Large intestine (tissue), 3 donors: ENCODE data around the gene DUSP16. TPM values are rescaled to one million over a fixed set of nuclear protein-coding genes. Genes with fewer than 3 reads are reported as not detected.
"Not testable (repeated sequence)": the region's sequence is repeated elsewhere in the genome, so short reads cannot be mapped to it uniquely, and the experiment has no call there.

Experiments used
- DNase-seq, 2 donors: peaks; one replicate each; pipeline versions ENCODE4 v3.0.0 to v3.0.0-alpha.2; 2013
- H3K27ac ChIP-seq: one replicate; pipeline ENCODE4 v1.5.1; 2013; ENCODE audit warnings: low read length
- H3K27me3 ChIP-seq: 2 replicates; pipeline ENCODE4 v1.6.1; 2013; ENCODE audit warnings: low read length; ENCODE audit not compliant: control insufficient read depth, insufficient read depth
- H3K36me3 ChIP-seq: 2 replicates; pipeline ENCODE4 v1.6.1; 2013; ENCODE audit warnings: low read length; ENCODE audit not compliant: control insufficient read depth, insufficient read depth
- H3K4me1 ChIP-seq: one replicate; pipeline ENCODE4 v1.6.1; 2013; ENCODE audit warnings: low read length; ENCODE audit not compliant: control insufficient read depth, insufficient read depth
- H3K4me3 ChIP-seq: one replicate; pipeline ENCODE4 v1.5.1; 2013; ENCODE audit warnings: low read length
- H3K9me3 ChIP-seq: one replicate; pipeline ENCODE4 v1.6.1; 2013; ENCODE audit warnings: mild to moderate bottlenecking, low read depth, low read length, moderate library complexity; ENCODE audit not compliant: control insufficient read depth
- WGBS: methylation state at CpG from one replicate; pipeline ENCODE4 v1.1.5; 2013; ENCODE audit warnings: low lambda C conversion rate; ENCODE audit not compliant: insufficient coverage; 5-methylcytosine and 5-hydroxymethylcytosine counted together
- polyA plus RNA-seq: library from polyadenylated mRNA; unstranded; fragments of 120-200 nt; gene quantifications from one replicate; pipeline ENCODE4 v1.2.1, GENCODE V29; 2013

DUSP16 gene
- polyA plus RNA-seq, 1 donor, result 51.7 TPM

GRCh38 chr12:12585115-12585863, 22.6 kb upstream of the DUSP16 start:
- no peaks in the 10 kb centered on the region for H3K9me3 ChIP-seq
- DNase-seq, result no peak
- WGBS, result no CpG with 5 or more reads among the region's 2 CpGs
- no peak overlapping the region for H3K4me3 ChIP-seq
- peaks cover 15% of the 10 kb centered on the region for H3K4me1 ChIP-seq
- no peaks in the 10 kb centered on the region for H3K27me3 ChIP-seq
- no peaks in the 10 kb centered on the region for H3K36me3 ChIP-seq
- no peak overlapping the region for H3K27ac ChIP-seq

DNA sequence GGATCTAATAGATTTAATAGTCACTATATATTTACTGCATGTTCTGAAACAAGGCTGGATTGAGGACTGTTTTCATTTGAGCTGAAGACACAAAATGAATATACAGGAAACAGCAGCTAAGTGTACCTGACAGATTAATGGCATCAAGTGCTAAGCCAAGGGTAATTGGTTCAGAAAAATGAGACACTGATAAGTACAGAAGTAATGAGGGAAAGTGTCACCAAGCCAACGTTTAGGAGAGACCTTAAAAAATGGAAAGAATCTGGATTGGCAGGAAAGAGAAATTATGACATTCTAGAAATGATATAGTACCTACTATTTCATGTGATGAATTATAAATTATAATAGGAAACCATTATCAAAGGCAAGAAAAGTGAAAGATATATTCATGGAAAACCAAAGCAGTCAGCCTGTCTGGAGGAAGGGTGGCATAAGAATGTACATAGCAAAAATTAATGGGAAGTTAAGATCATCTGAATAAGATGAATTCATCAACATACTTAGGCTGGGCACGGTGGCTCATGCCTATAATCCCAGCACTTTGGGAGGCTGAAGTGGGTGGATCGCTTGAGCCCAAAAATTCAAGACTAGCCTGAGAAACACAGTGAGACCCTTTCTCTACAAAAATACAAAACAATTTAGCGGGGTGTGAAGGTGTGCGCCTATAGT, 21.0 kb upstream of the DUSP16 start:
- Histone ChIP-seq H3K27ac (no peak overlapping the region), H3K4me1 (peaks cover 15% of the 10 kb centered on the region), H3K9me3 (no peaks in the 10 kb centered on the region), H3K4me3 (no peak overlapping the region), H3K27me3 (no peaks in the 10 kb centered on the region), H3K36me3 (no peaks in the 10 kb centered on the region)
- WGBS, result 33% methylated on average over 1 of the region's 5 CpGs
- DNase-seq, result no peak

DNA sequence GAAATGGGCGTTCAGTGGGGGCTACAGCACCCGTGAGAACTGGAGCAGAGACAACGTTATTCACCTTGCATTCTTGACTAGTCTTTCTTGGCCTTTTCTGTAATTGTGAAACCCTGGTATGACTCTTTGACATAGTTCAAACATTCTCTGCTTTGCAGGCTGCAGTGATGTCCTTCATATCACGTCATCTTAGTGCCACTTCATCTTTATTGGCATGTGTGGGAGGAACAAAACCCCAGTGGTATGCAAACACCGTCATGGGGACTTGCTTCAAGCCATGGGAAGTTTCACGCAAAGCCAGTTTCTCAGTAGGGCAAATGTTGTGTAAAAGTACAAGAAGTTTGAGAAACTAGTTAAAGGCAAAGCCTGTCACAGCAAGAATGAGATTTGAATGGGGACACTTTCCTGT, 20.2 kb upstream of the DUSP16 start:
- WGBS, result 60% methylated on average over 1 of the region's 6 CpGs
- no peak for DNase-seq
- Histone ChIP-seq H3K4me1 (peaks cover 11% of the 10 kb centered on the region), H3K4me3 (no peak overlapping the region), H3K9me3 (no peaks in the 10 kb centered on the region), H3K27me3 (no peaks in the 10 kb centered on the region), H3K27ac (no peak overlapping the region), H3K36me3 (no peaks in the 10 kb centered on the region)

- Histone ChIP-seq H3K27me3 (no peaks in the 10 kb centered on the region), H3K27ac (no peak overlapping the region), H3K4me3 (no peak overlapping the region), H3K36me3 (no peaks in the 10 kb centered on the region), H3K4me1 (peaks cover 5% of the 10 kb centered on the region), H3K9me3 (no peaks in the 10 kb centered on the region)
- no peak for DNase-seq
- WGBS, result no CpG with 5 or more reads among the region's 4 CpGs
Observed at GRCh38 chr12:12582193-12582881, 19.7 kb upstream of the DUSP16 start.

GRCh38 chr12:12580716-12581115, 18.1 kb upstream of the DUSP16 start:
- H3K4me1 ChIP-seq, H3K9me3 ChIP-seq, DNase-seq, H3K36me3 ChIP-seq, H3K27me3 ChIP-seq, H3K4me3 ChIP-seq, H3K27ac ChIP-seq: not testable (repeated sequence)
- WGBS, result no CpG with 5 or more reads among the region's 1 CpG

DNA sequence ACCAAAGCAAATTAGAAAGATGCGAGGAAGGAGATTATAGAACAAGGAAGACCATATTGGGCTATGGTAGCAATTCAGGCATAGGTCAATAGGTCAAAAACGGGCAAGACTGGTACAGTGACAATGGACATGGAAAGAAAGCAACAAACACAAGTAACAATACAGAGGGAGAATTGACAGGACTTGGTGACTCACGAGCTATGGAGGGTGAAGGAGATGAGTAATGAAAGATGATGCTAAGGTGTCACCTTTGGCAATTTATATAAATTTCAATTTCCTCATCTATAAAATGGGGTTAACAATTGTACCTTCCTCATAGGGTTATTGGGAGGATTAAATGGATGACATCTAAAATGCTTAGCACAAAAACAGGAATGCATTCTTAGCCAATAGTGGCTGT, 15.1 kb upstream of the DUSP16 start:
- Histone ChIP-seq H3K9me3 (no peaks in the 10 kb centered on the region), H3K27me3 (no peaks in the 10 kb centered on the region), H3K4me1 (no peaks in the 10 kb centered on the region), H3K36me3 (no peaks in the 10 kb centered on the region), H3K4me3 (no peak overlapping the region), H3K27ac (no peak overlapping the region)
- DNase-seq, result no peak
- 100% methylated on average over 1 of the region's 3 CpGs for WGBS

DNA sequence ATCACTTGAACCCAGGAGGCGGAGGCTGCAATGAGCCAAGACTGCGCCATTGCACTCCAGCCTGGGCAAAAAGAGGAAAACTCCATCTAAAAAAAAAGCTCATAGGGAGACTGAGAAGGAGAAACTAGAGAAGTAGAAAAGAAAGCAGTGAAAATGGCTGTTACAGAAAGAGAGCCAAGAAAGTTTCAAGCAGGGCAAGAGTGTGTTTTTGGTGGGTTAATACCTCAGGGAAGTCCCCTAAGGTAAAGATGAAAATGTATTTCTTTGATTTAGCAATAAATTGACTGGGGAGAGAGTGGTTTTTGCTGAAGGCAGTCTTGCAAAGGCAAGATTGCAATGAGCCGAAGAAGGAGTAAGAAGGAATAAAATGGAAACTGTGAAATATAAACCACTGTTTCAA, 10.0 kb upstream of the DUSP16 start:
- Histone ChIP-seq H3K27ac (no peak overlapping the region), H3K4me3 (no peak overlapping the region), H3K4me1 (no peaks in the 10 kb centered on the region), H3K9me3 (no peaks in the 10 kb centered on the region), H3K36me3 (no peaks in the 10 kb centered on the region), H3K27me3 (no peaks in the 10 kb centered on the region)
- DNase-seq, result no peak
- WGBS, result 100% methylated on average over 1 of the region's 3 CpGs

- not testable (repeated sequence) for H3K27ac ChIP-seq, DNase-seq, H3K27me3 ChIP-seq, H3K4me3 ChIP-seq, H3K36me3 ChIP-seq
- WGBS, result no CpG with 5 or more reads among the region's 32 CpGs
- H3K9me3 ChIP-seq, result peaks cover 11% of the 10 kb centered on the region
- H3K4me1 ChIP-seq, result peaks cover 10% of the 10 kb centered on the region
Observed at GRCh38 chr12:12565971-12566370, 3.3 kb upstream of the DUSP16 start.

DNA sequence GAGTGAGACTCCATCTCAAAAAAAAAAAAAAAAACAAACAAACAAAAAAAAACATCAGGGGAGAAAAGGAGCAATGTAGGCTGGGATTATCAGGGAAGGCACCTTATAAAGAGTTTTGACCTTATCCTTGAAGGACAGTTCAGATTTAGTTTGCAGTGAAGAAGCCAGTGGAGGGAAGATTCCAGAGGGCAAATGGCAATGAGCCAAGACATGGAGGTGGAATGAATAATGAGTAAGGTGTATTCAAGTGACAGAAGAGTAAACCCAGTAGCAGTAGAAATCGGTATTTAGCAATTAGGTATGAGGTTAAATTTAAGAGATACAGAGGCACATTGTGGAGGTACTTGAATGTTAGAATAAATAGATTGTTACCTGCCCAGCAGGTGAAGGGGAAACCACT, 2.2 kb upstream of the DUSP16 start:
- H3K36me3 ChIP-seq, result no peaks in the 10 kb centered on the region
- H3K27ac ChIP-seq, result no peak overlapping the region
- H3K4me3 ChIP-seq, result no peak overlapping the region
- DNase-seq, result peak; percentile 27 to 48
- H3K4me1 ChIP-seq, result peaks cover 10% of the 10 kb centered on the region
- no CpG with 5 or more reads among the region's 1 CpG for WGBS
- peaks cover 11% of the 10 kb centered on the region for H3K9me3 ChIP-seq
- H3K27me3 ChIP-seq, result no peaks in the 10 kb centered on the region

DNA sequence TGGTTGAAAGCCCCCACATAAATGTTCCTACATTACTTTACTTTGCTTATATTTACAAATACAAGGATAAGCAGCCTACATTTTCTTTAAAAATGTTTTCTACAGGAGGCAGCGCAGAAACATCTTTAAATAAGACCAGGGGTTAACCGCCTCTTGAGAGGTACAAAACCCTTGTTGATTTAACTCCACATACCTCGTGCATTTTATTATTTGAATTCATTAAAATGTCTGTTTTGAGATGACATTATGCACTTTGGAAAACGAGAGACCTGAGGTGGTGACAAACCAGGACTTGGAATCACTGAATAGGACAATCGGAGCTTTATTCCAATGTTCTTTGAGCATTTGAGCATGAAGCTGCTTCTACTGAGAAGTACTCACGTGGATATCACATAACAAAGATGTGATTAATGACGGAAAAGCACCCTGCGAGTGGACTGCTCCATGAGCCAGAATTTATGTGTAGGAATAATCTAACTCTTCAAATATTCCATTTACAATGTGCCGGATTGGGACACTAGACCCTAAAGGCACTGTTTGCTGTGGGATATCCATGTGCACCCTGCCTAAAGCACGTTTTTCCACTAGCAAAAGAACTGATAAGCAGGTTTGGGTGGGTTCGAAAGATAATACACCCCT, 746 bp upstream of the DUSP16 start:
- Histone ChIP-seq H3K27me3 (no peaks in the 10 kb centered on the region), H3K9me3 (peaks cover 11% of the 10 kb centered on the region), H3K4me1 (peaks cover 10% of the 10 kb centered on the region), H3K4me3 (peak overlapping the region; percentile 49), H3K27ac (peak overlapping the region; percentile 98), H3K36me3 (no peaks in the 10 kb centered on the region)
- DNase-seq, result peak in 1 of 2 donors; percentile 63
- 83% methylated on average over 1 of the region's 11 CpGs for WGBS
